Endothelial cell of umbilical vein (primary cell): ENCODE data around the gene MERTK. TPM values are rescaled to one million over a fixed set of nuclear protein-coding genes. Genes with fewer than 3 reads are reported as not detected.
"Not testable (repeated sequence)": the region's sequence is repeated elsewhere in the genome, so short reads cannot be mapped to it uniquely, and the experiment has no call there.

Experiments used
- BruUV-seq: library from RNA; stranded (reverse); fragments of 400-500 nt; replicated peaks from 2 replicates; lab custom pipeline; 2021; lab: Mats Ljungman, UMichigan
- CTCF ChIA-PET: fragments of 300-600, 350-600 bp; sonication (Branson Sonifier 250); formaldehyde crosslinking; loops from one replicate; lab custom pipeline; 2021; ENCODE audit warnings: antibody characterized with exemption, inconsistent platforms; lab: Charles Lee
- POLR2A ChIA-PET: fragments of 300-600, 350-600 bp; sonication (Branson Sonifier 250); formaldehyde crosslinking; loops from one replicate; lab custom pipeline; 2021; ENCODE audit warnings: antibody characterized with exemption, inconsistent platforms; lab: Charles Lee
- DNase-seq: peaks from one replicate; pipeline ENCODE4 v3.0.0-alpha.2; 2011; ENCODE audit warnings: low read depth, low spot score
- FAIRE-seq: peaks from 2 replicates; lab custom pipeline; 2011; peaks lifted over from hg19 to GRCh38; lab: Jason Lieb, UNC
- H2AFZ ChIP-seq: 2 replicates; pipeline ENCODE4 v1.6.0; 2012; ENCODE audit warnings: low read depth, low read length, control low read depth, inconsistent platforms
- H3K27ac ChIP-seq: 2 replicates; pipeline ENCODE4 v1.5.1; 2011; ENCODE audit warnings: low read depth, mild to moderate bottlenecking, control low read depth, low read length, moderate library complexity; ENCODE audit not compliant: insufficient read depth
- H3K27me3 ChIP-seq, 2 experiments: 2 replicates each; pipeline versions ENCODE4 v1.6.0 to v1.6.1; 2011; ENCODE audit warnings: low read length in 2 of 2, mixed read lengths in 1 of 2; ENCODE audit not compliant: control insufficient read depth in 2 of 2, insufficient read depth in 2 of 2
- H3K36me3 ChIP-seq, 2 experiments: 2 replicates in 1 of 2; 3 replicates in 1 of 2; pipeline ENCODE4 v1.5.1; 2011; ENCODE audit warnings: low read length in 2 of 2, mild to moderate bottlenecking in 1 of 2, moderate library complexity in 1 of 2; ENCODE audit not compliant: control insufficient read depth in 2 of 2, insufficient read depth in 2 of 2; ENCODE audit errors: extremely low read depth in 1 of 2
- H3K4me1 ChIP-seq: 3 replicates; pipeline ENCODE4 v1.5.1; 2011; ENCODE audit warnings: mild to moderate bottlenecking, low read length; ENCODE audit not compliant: control insufficient read depth, insufficient read depth; ENCODE audit errors: extremely low read depth
- H3K4me2 ChIP-seq: 2 replicates; pipeline ENCODE4 v1.6.1; 2011; ENCODE audit warnings: low read length, control low read depth, mixed read lengths; ENCODE audit not compliant: insufficient read depth
- H3K4me3 ChIP-seq, 3 experiments: fragments of 200-600 bp in 1 of 3; sonication (generic), shearing (Covaris generic) in 1 of 3; replicated peaks in 1 of 3; 2 replicates each; pipeline ENCODE4 v1.5.1; 2011 to 2016; ENCODE audit warnings: control low read depth in 3 of 3, low read length in 3 of 3, mild to moderate bottlenecking in 2 of 3, inconsistent platforms in 1 of 3, low read depth in 1 of 3, moderate library complexity in 1 of 3; ENCODE audit not compliant: insufficient read depth in 1 of 3
- H3K79me2 ChIP-seq: 2 replicates; pipeline ENCODE4 v1.6.0; 2012; ENCODE audit warnings: low read length, inconsistent platforms; ENCODE audit not compliant: control insufficient read depth, insufficient read depth
- H3K9ac ChIP-seq: replicated peaks from 2 replicates; pipeline ENCODE3; 2011; ENCODE audit warnings: low read length, control low read depth; ENCODE audit not compliant: insufficient read depth; ENCODE audit errors: extremely low read depth
- H3K9me1 ChIP-seq: replicated peaks from 3 replicates; pipeline ENCODE4 v1.6.0; 2011; ENCODE audit warnings: mild to moderate bottlenecking, low read length; ENCODE audit not compliant: control insufficient read depth, insufficient read depth; ENCODE audit errors: extremely low read depth
- H3K9me3 ChIP-seq: replicated peaks from 2 replicates; pipeline ENCODE4 v1.5.1; 2012; ENCODE audit warnings: low read length, inconsistent platforms; ENCODE audit not compliant: control insufficient read depth, insufficient read depth
- H4K20me1 ChIP-seq: replicated peaks from 2 replicates; pipeline ENCODE3; 2011; ENCODE audit warnings: mild to moderate bottlenecking, low read length; ENCODE audit not compliant: control insufficient read depth, insufficient read depth; ENCODE audit errors: extremely low read depth
- EZH2 ChIP-seq: IDR thresholded peaks from 2 replicates; pipeline ENCODE4 v1.6.1; 2012; ENCODE audit warnings: borderline replicate concordance, low read depth, mild to moderate bottlenecking, moderate library complexity, low read length, inconsistent platforms; ENCODE audit not compliant: severe bottlenecking
- FOS ChIP-seq: IDR thresholded peaks from 2 replicates; pipeline ENCODE4 v1.6.1; 2011; ENCODE audit warnings: mild to moderate bottlenecking, low read length, moderate library complexity, borderline replicate concordance; ENCODE audit not compliant: insufficient read depth
- GATA2 ChIP-seq: IDR thresholded peaks from 2 replicates; pipeline ENCODE4 v1.7.0; 2011; ENCODE audit warnings: low read depth, mild to moderate bottlenecking, moderate library complexity, mixed read lengths, low read length; ENCODE audit not compliant: insufficient read length, insufficient read depth
- JUN ChIP-seq: IDR thresholded peaks from 2 replicates; pipeline ENCODE4 v1.6.1; 2011; ENCODE audit warnings: borderline replicate concordance, low read depth; ENCODE audit not compliant: insufficient read length, insufficient read depth
- MYC ChIP-seq: IDR thresholded peaks from one replicate; pipeline ENCODE4 v1.6.1; 2011; ENCODE audit warnings: mild to moderate bottlenecking, low read depth, low read length
- POLR2A ChIP-seq: IDR thresholded peaks from 2 replicates; pipeline ENCODE4 v1.6.1; 2012; ENCODE audit warnings: low read depth, mild to moderate bottlenecking, control low read depth, low read length
- POLR2AphosphoS5 ChIP-seq: IDR thresholded peaks from 2 replicates; pipeline ENCODE4 v1.6.1; 2012; ENCODE audit warnings: low read depth, mild to moderate bottlenecking, control low read depth, low read length, moderate library complexity; ENCODE audit not compliant: insufficient read depth
- dilution Hi-C: fragments of 300-500 bp; cut with MboI; formaldehyde crosslinking; loops from one replicate; pipeline ENCODE4 v1.15.0; 2019; ENCODE audit warnings: low sequenced_read_pairs; ENCODE audit not compliant: extremely low pct_ligation_motif_present
- intact Hi-C: fragments of 100-400 bp; cut with micrococcal nuclease; formaldehyde crosslinking; loops from one replicate; pipeline ENCODE4 v1.10.0; 2022
- polyA plus RNA-seq, 4 experiments: library from polyadenylated mRNA; depleted of rRNA in 3 of 4; stranded (reverse) in 3 of 4; unstranded in 1 of 4; fragments of >200 nt; gene quantifications; 2 replicates each; pipeline versions ENCODE4 v1.2.1 to v1.2.3, GENCODE V29; 2011 to 2012; ENCODE audit warnings: missing spikeins in 1 of 4
- total RNA-seq: library from RNA; stranded (reverse); gene quantifications from 2 replicates; pipeline ENCODE4 v1.2.3, GENCODE V29; 2021
- TF ChIP-seq, protein P1 (sequence below), 2 donors: IDR thresholded peaks; 1 replicate in 1 of 2; 2 replicates in 1 of 2; pipeline ENCODE4 v1.5.1; 2011; ENCODE audit warnings: low read length in 2 of 2, mild to moderate bottlenecking in 2 of 2, moderate library complexity in 2 of 2, control low read depth in 1 of 2, inconsistent platforms in 1 of 2, low read depth in 1 of 2; ENCODE audit not compliant: insufficient read depth in 1 of 2; ENCODE audit errors: extremely low read depth in 1 of 2
- TF ChIP-seq, protein P2 (sequence below): IDR thresholded peaks from 2 replicates; pipeline ENCODE4 v1.6.1; 2011; ENCODE audit not compliant: insufficient read depth, insufficient read length

MERTK gene
- total and polyA plus RNA-seq, 2 donors (not counting 3 experiments of a cell fraction or from before 2014, with no cell fraction given), result 37.3 to 39.6 TPM

DNA sequence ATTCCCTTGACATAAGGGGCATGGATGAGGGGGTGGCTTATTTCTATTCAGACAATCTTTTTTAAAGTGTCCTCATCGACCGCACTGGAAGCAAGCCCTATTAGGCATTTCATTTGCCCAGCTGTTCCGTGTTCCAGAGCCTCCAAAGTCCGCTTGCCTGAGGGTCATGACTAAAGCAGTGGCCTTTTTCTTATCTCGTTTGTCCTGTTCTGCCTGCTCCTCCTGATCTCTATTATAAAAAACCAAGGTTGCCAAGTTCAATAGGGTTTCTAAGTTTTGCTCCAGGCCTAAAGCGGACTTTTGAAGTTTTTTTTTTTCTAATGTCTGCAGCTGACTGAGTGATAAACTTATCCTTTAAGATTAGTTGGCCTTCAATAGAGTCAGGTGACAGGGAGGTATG, 143.1 kb downstream of the MERTK start:
- dilution Hi-C loops, H4K20me1 ChIP-seq, H3K9me3 ChIP-seq, H3K9ac ChIP-seq, H3K27ac ChIP-seq, H3K36me3 ChIP-seq, H3K4me2 ChIP-seq, DNase-seq, H2AFZ ChIP-seq, H3K79me2 ChIP-seq, intact Hi-C loops, FAIRE-seq, H3K4me1 ChIP-seq, POLR2A ChIA-PET, H3K27me3 ChIP-seq, BruUV-seq, H3K4me3 ChIP-seq, H3K9me1 ChIP-seq: not testable (repeated sequence)
- CTCF ChIA-PET, result interaction anchor here (1.5 kb wide), 1 partner anchor 154 kb away, joined by 4 read pairs; no protein-coding TSS in a partner anchor

DNA sequence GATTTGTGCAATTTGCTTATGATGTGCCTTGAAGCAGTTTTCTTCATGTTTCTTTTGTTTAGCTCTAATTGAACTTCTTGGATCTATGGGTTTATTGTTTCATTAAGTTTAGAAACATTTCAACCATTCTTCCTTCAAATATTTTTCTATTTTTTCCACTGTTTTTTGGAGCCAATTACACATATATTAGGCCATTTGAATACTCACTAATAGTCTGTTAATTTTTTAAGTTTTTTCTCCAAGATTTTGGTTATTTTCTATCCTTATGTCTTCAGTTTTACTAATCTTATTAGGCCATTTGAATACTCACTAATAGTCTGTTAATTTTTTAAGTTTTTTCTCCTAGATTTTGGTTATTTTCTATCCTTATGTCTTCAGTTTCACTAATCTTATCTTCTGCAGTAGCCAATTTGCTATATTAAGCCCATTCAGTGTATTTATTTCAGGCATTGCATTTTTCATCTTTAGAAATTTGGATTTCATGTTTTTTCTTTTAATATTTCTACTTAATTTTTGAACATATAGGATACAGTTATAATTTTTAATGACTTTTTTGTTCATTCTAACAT, 147.1 kb downstream of the MERTK start:
- H3K27me3 ChIP-seq, result peaks cover 0 to 1% of the 10 kb centered on the region in 2 experiments

More for the DNA sequence above, 147.1 kb downstream of the MERTK start:
- ChIA-PET CTCF (interaction anchor here (1.3 kb wide), 1 partner anchor 158 kb away, joined by 3 read pairs; no protein-coding TSS in a partner anchor), POLR2A (no interaction called here)
- Histone ChIP-seq H3K4me1 (no peaks in the 10 kb centered on the region), H3K4me3 (no peak overlapping the region), H3K9ac (no peak overlapping the region), H3K4me2 (no peak overlapping the region), H3K79me2 (no peaks in the 10 kb centered on the region), H3K27ac (no peak overlapping the region), H3K9me3 (peaks cover 2% of the 10 kb centered on the region), H4K20me1 (no peaks in the 10 kb centered on the region), H3K9me1 (no peaks in the 10 kb centered on the region), H3K36me3 (no peaks in the 10 kb centered on the region), H2AFZ (no peak overlapping the region)
- FAIRE-seq (no peak), DNase-seq (no peak)
- dilution Hi-C loops, result no loop called here
- intact Hi-C loops, result no loop called here
- no TSS peak for BruUV-seq
- TF ChIP-seq EZH2 (no peak), FOS (no peak), GATA2 (no peak), POLR2A (no peak), JUN (no peak), POLR2AphosphoS5 (no peak), MYC (no peak)
- TF ChIP-seq, protein P1, sequence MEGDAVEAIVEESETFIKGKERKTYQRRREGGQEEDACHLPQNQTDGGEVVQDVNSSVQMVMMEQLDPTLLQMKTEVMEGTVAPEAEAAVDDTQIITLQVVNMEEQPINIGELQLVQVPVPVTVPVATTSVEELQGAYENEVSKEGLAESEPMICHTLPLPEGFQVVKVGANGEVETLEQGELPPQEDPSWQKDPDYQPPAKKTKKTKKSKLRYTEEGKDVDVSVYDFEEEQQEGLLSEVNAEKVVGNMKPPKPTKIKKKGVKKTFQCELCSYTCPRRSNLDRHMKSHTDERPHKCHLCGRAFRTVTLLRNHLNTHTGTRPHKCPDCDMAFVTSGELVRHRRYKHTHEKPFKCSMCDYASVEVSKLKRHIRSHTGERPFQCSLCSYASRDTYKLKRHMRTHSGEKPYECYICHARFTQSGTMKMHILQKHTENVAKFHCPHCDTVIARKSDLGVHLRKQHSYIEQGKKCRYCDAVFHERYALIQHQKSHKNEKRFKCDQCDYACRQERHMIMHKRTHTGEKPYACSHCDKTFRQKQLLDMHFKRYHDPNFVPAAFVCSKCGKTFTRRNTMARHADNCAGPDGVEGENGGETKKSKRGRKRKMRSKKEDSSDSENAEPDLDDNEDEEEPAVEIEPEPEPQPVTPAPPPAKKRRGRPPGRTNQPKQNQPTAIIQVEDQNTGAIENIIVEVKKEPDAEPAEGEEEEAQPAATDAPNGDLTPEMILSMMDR (IDR thresholded peaks at IDR 0.05; ENCODE audit: extremely low read depth in 1 of 2, insufficient read depth in 1 of 2, low read depth in 1 of 2, low read length in 2 of 2), result no peak
- TF ChIP-seq, protein P2, sequence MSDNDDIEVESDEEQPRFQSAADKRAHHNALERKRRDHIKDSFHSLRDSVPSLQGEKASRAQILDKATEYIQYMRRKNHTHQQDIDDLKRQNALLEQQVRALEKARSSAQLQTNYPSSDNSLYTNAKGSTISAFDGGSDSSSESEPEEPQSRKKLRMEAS, result no peak
